Esophagus muscularis mucosa (tissue), 4 donors: ENCODE data around the gene METTL26. TPM values are rescaled to one million over a fixed set of nuclear protein-coding genes. Genes with fewer than 3 reads are reported as not detected.

Experiments
- DNase-seq: peaks from one replicate; pipeline ENCODE4 v3.0.0-alpha.2; 2017; ENCODE audit errors: extremely low spot score
- H3K27ac ChIP-seq, 4 donors: fragments of 200-600 bp; sonication (generic); replicated peaks in 1 of 4; 1 replicate in 3 of 4; 2 replicates in 1 of 4; pipeline ENCODE4 v1.5.1; 2016 to 2019; ENCODE audit warnings: mild to moderate bottlenecking in 1 of 4
- H3K27me3 ChIP-seq, 4 donors: fragments of 200-600 bp; sonication (generic); one replicate each; pipeline versions ENCODE4 v1.5.1 to v1.6.0; 2016 to 2019
- H3K36me3 ChIP-seq, 4 donors: fragments of 200-600 bp; sonication (generic); one replicate each; pipeline ENCODE4 v1.5.1; 2016 to 2019
- H3K4me1 ChIP-seq, 4 donors: fragments of 200-600 bp; sonication (generic); one replicate each; pipeline ENCODE4 v1.5.1; 2016 to 2019
- H3K4me3 ChIP-seq, 4 donors: fragments of 200-600 bp; sonication (generic); 1 replicate in 2 of 4; 2 replicates in 2 of 4; pipeline ENCODE4 v1.5.1; 2016 to 2019; ENCODE audit warnings: mild to moderate bottlenecking in 4 of 4, moderate library complexity in 1 of 4
- H3K9me3 ChIP-seq, 4 donors: fragments of 200-600 bp; sonication (generic); 1 replicate in 3 of 4; 2 replicates in 1 of 4; pipeline ENCODE4 v1.5.1; 2016 to 2019
- CTCF ChIP-seq, 3 experiments: fragments of 200-600 bp in 2 of 3; fragments of 450-650 bp in 1 of 3; sonication (generic) in 2 of 3; IDR thresholded peaks; one replicate each; pipeline ENCODE4 v1.5.1; 2017 to 2019; ENCODE audit warnings: antibody characterized with exemption in 3 of 3, mild to moderate bottlenecking in 2 of 3, moderate library complexity in 1 of 3
- EP300 ChIP-seq: sonication (generic); formaldehyde crosslinking; IDR thresholded peaks from one replicate; pipeline ENCODE4 v1.6.1; 2017; ENCODE audit warnings: antibody characterized with exemption
- POLR2A ChIP-seq: fragments of 450-650 bp; IDR thresholded peaks from one replicate; pipeline ENCODE4 v1.6.1; 2017; ENCODE audit warnings: antibody characterized with exemption, moderate library complexity, mild to moderate bottlenecking, low read depth
- POLR2AphosphoS5 ChIP-seq, 2 donors: sonication (generic); formaldehyde crosslinking; IDR thresholded peaks; one replicate each; pipeline ENCODE4 v1.6.1; 2017; ENCODE audit warnings: antibody characterized with exemption in 2 of 2
- WGBS: methylation state at CpG from one replicate; pipeline ENCODE4 v1.1.5; 2018; 5-methylcytosine and 5-hydroxymethylcytosine counted together
- intact Hi-C: fragments of 100-400 bp; cut with DNase I; formaldehyde crosslinking; loops from one replicate; pipeline ENCODE4 v1.15.1; 2023
- total RNA-seq, 4 donors: library from RNA; depleted of rRNA; stranded (reverse); fragments of >200 nt; gene quantifications; one replicate each; pipeline versions ENCODE4 v1.1.0 to v1.2.1, GENCODE V29; 2016

Gene METTL26
- total RNA-seq, 4 donors from 2014 or later = 129 to 166 (median 142) TPM

- 93% methylated on average over 7 of the region's 19 CpGs for WGBS
- intact Hi-C loops = no loop called here
- H3K9me3 ChIP-seq = no peaks in the 10 kb centered on the region
- H3K4me3 ChIP-seq = no peak overlapping the region
- peaks cover 42 to 56% (median 50%) of the 10 kb centered on the region in 4 donors for H3K36me3 ChIP-seq
- H3K4me1 ChIP-seq = peaks cover 23 to 50% (median 41%) of the 10 kb centered on the region in 4 donors
- H3K27me3 ChIP-seq = peaks cover 0 to 5% (median 0%) of the 10 kb centered on the region in 4 donors
- H3K27ac ChIP-seq = no peak overlapping the region
- no peak for DNase-seq
- TF ChIP-seq CTCF (IDR thresholded peaks at IDR 0.05) = no peak
- no peak for TF ChIP-seq POLR2AphosphoS5 (IDR thresholded peaks at IDR 0.05)
- no peak for TF ChIP-seq EP300
- no peak for TF ChIP-seq POLR2A
Measured at GRCh38 chr16:672371-672770, 36.3 kb upstream of the METTL26 start.

GRCh38 chr16:671353-672131 lies 35.4 kb upstream of the METTL26 start:
- DNase-seq = no peak
- 85% methylated on average over 12 of the region's 40 CpGs for WGBS
- Histone ChIP-seq H3K9me3 (no peaks in the 10 kb centered on the region), H3K27ac (no peak overlapping the region), H3K4me3 (no peak overlapping the region), H3K4me1 (peaks cover 26 to 53% (median 45%) of the 10 kb centered on the region in 4 donors), H3K36me3 (peaks cover 42 to 56% (median 50%) of the 10 kb centered on the region in 4 donors), H3K27me3 (peaks cover 0 to 5% (median 0%) of the 10 kb centered on the region in 4 donors)
- intact Hi-C loops = no loop called here
- TF ChIP-seq EP300 (no peak), CTCF (IDR thresholded peaks at IDR 0.05) (no peak), POLR2AphosphoS5 (IDR thresholded peaks at IDR 0.05) (no peak), POLR2A (no peak)

GRCh38 chr16:670485-671352 lies 34.6 kb upstream of the METTL26 start:
- H3K9me3 ChIP-seq = no peaks in the 10 kb centered on the region
- intact Hi-C loops = no loop called here
- DNase-seq = no peak
- H3K27me3 ChIP-seq = no peaks in the 10 kb centered on the region
- peaks cover 23 to 45% (median 37%) of the 10 kb centered on the region in 4 donors for H3K4me1 ChIP-seq
- 94% methylated on average over 37 of the region's 52 CpGs for WGBS
- H3K36me3 ChIP-seq = peaks cover 42 to 56% (median 50%) of the 10 kb centered on the region in 4 donors
- no peak overlapping the region for H3K27ac ChIP-seq
- no peak overlapping the region for H3K4me3 ChIP-seq
- TF ChIP-seq POLR2A (no peak), CTCF (IDR thresholded peaks at IDR 0.05) (no peak), EP300 (no peak), POLR2AphosphoS5 (IDR thresholded peaks at IDR 0.05) (no peak)

- peaks cover 15 to 34% (median 26%) of the 10 kb centered on the region in 4 donors for H3K4me1 ChIP-seq
- peaks cover 42 to 56% (median 50%) of the 10 kb centered on the region in 4 donors for H3K36me3 ChIP-seq
- H3K27ac ChIP-seq = no peak overlapping the region
- no peak for DNase-seq
- 92% methylated on average over 5 of the region's 13 CpGs for WGBS
- no peak for TF ChIP-seq EP300
- H3K9me3 ChIP-seq = no peaks in the 10 kb centered on the region
- no peak overlapping the region for H3K4me3 ChIP-seq
- H3K27me3 ChIP-seq = no peaks in the 10 kb centered on the region
- intact Hi-C loops = no loop called here
Measured at GRCh38 chr16:669666-670065, 33.6 kb upstream of the METTL26 start.
